Limb (tissue), 2 donors: ENCODE measurements around the gene KIF12.

ENCODE experiments used
- DNase-seq, 2 donors: peaks; one replicate each; pipeline ENCODE4 v3.0.0-alpha.2; 2016; ENCODE audit errors: extremely low spot score in 2 of 2

KIF12 gene

GRCh38 chr9:114069476-114070187 lies 29.5 kb downstream of the KIF12 start:
- peak in 1 of 2 donors; percentile 6 for DNase-seq

- no peak for DNase-seq
Observed at GRCh38 chr9:114065304-114065703, 33.8 kb downstream of the KIF12 start.

- peak in 1 of 2 donors; percentile 9 for DNase-seq
Observed at GRCh38 chr9:114061830-114062474, 37.1 kb downstream of the KIF12 start.

GRCh38 chr9:114061292-114061691 lies 37.8 kb downstream of the KIF12 start:
- DNase-seq = no peak

- peak in 1 of 2 donors; percentile 33 for DNase-seq
Observed at GRCh38 chr9:114060711-114061110, 38.4 kb downstream of the KIF12 start.

- peak in 1 of 2 donors; percentile 22 for DNase-seq
Observed at GRCh38 chr9:114060070-114060469, 39.0 kb downstream of the KIF12 start.

- DNase-seq = peak; percentile 2 to 47
Observed at GRCh38 chr9:114059047-114059803, 39.9 kb downstream of the KIF12 start.

- DNase-seq = peak in 1 of 2 donors; percentile 25
Observed at GRCh38 chr9:114058688-114059046, 40.4 kb downstream of the KIF12 start.

- DNase-seq = no peak
Observed at GRCh38 chr9:114057161-114057885, 41.8 kb downstream of the KIF12 start.

GRCh38 chr9:114056527-114056926 lies 42.6 kb downstream of the KIF12 start:
- no peak for DNase-seq

GRCh38 chr9:114055894-114056293 lies 43.2 kb downstream of the KIF12 start:
- no peak for DNase-seq

GRCh38 chr9:114055061-114055460 lies 44.0 kb downstream of the KIF12 start:
- DNase-seq = peak in 1 of 2 donors; percentile 25

GRCh38 chr9:114054191-114054690 lies 44.9 kb downstream of the KIF12 start:
- DNase-seq = peak in 1 of 2 donors; percentile 18

- DNase-seq = peak in 1 of 2 donors; percentile 8
Observed at GRCh38 chr9:114053246-114054005, 45.7 kb downstream of the KIF12 start.

- no peak for DNase-seq
Observed at GRCh38 chr9:114051706-114052105, 47.4 kb downstream of the KIF12 start.

GRCh38 chr9:114051281-114051680 lies 47.8 kb downstream of the KIF12 start:
- DNase-seq = peak in 1 of 2 donors; percentile 12

- DNase-seq = peak in 1 of 2 donors; percentile 14
Observed at GRCh38 chr9:114050646-114051045, 48.4 kb downstream of the KIF12 start.

GRCh38 chr9:114050226-114050568 lies 48.9 kb downstream of the KIF12 start:
- DNase-seq = peak in 1 of 2 donors; percentile 16

- DNase-seq = peak in 1 of 2 donors; percentile 10
Observed at GRCh38 chr9:114049441-114050225, 49.5 kb downstream of the KIF12 start.
